Suprapubic skin (tissue), 4 donors: ENCODE results near the gene SOX11. TPM values are rescaled to one million over a fixed set of nuclear protein-coding genes. Genes with fewer than 3 reads are reported as not detected.

Experiments
- DNase-seq, 2 donors: peaks; one replicate each; pipeline ENCODE4 v3.0.0-alpha.2; 2019; ENCODE audit warnings: low spot score in 2 of 2
- H3K27ac ChIP-seq: fragments of 200-600 bp; sonication (generic); one replicate; pipeline ENCODE4 v1.5.1; 2019
- H3K27me3 ChIP-seq: fragments of 200-600 bp; sonication (generic); one replicate; pipeline ENCODE4 v1.5.1; 2019
- H3K36me3 ChIP-seq: fragments of 200-600 bp; sonication (generic); one replicate; pipeline ENCODE4 v1.5.1; 2019
- H3K4me1 ChIP-seq: fragments of 200-600 bp; sonication (generic); one replicate; pipeline ENCODE4 v1.5.1; 2019
- H3K4me3 ChIP-seq: fragments of 200-600 bp; sonication (generic); one replicate; pipeline ENCODE4 v1.5.1; 2019; ENCODE audit warnings: mild to moderate bottlenecking
- H3K9me3 ChIP-seq: fragments of 200-600 bp; sonication (generic); one replicate; pipeline ENCODE4 v1.5.1; 2019
- EP300 ChIP-seq: sonication (generic); formaldehyde crosslinking; IDR thresholded peaks from one replicate; pipeline ENCODE4 v1.6.1; 2017; ENCODE audit warnings: antibody characterized with exemption
- POLR2A ChIP-seq, 2 donors: fragments of 450-650 bp; IDR thresholded peaks; one replicate each; pipeline ENCODE4 v1.6.1; 2017; ENCODE audit warnings: antibody characterized with exemption in 2 of 2, mild to moderate bottlenecking in 2 of 2, moderate library complexity in 2 of 2
- POLR2AphosphoS5 ChIP-seq, 3 donors: sonication (generic); formaldehyde crosslinking; IDR thresholded peaks; one replicate each; pipeline ENCODE4 v1.6.1; 2017; ENCODE audit warnings: antibody characterized with exemption in 3 of 3
- WGBS: methylation state at CpG from one replicate; pipeline ENCODE4 v1.1.5; 2018; 5-methylcytosine and 5-hydroxymethylcytosine counted together
- total RNA-seq, 4 donors: library from RNA; depleted of rRNA; stranded (reverse); fragments of >200 nt; gene quantifications; one replicate each; pipeline ENCODE4 v1.1.0, GENCODE V29; 2016
- TF ChIP-seq, protein P1 (sequence below), 2 donors: fragments of 200-600 bp in 1 of 2; fragments of 450-650 bp in 1 of 2; sonication (generic) in 1 of 2; IDR thresholded peaks; one replicate each; pipeline ENCODE4 v1.5.1; 2016 to 2019; ENCODE audit warnings: antibody characterized with exemption in 2 of 2, mild to moderate bottlenecking in 1 of 2, moderate library complexity in 1 of 2

The SOX11 gene
- total RNA-seq, 4 donors from 2014 or later, result 0.05 TPM; not detected in 3

DNA sequence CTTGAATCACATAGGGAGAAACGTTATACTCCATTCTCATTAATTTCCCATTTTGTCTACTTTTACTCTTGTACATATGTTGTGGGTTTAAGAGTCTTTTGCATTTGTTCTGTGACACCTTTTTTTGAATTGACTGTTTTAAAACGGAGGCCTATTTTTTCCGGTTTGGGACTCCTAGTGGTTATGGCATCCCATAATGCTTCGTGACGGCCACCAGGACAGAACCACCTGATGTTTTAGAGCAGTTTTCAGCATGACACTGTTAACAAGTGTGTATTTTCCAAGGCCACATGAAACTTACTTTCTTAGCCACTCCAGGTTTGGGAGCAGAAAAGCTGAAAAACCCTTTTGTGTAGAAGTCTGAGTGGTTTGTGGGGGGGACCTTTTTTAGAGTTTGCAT is 8.4 kb downstream of the SOX11 start:
- WGBS, result 93% methylated on average over 5 of the region's 5 CpGs
- Histone ChIP-seq H3K27me3 (peaks cover 44% of the 10 kb centered on the region), H3K36me3 (no peaks in the 10 kb centered on the region)

DNA sequence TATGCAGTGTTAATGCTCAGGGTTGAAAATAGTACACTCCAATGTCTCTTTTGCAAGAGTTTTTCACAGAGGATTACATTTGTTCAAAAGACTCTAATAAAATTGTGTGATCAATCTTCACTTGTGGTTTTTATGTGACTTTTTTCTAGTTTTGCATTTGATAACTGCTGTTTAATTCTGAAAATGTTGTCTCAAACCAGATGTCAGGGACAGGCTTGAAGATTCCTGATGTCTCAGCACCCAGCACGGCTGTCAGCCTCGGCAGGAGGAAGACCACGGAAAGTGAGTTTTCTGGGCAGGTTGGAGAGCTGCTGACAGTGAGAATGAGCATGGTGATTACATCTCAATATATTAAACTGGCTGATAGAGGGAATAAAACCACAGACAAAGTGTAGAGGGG is 9.1 kb downstream of the SOX11 start:
- 78% methylated on average over 3 of the region's 3 CpGs for WGBS
- TF ChIP-seq, protein P1, sequence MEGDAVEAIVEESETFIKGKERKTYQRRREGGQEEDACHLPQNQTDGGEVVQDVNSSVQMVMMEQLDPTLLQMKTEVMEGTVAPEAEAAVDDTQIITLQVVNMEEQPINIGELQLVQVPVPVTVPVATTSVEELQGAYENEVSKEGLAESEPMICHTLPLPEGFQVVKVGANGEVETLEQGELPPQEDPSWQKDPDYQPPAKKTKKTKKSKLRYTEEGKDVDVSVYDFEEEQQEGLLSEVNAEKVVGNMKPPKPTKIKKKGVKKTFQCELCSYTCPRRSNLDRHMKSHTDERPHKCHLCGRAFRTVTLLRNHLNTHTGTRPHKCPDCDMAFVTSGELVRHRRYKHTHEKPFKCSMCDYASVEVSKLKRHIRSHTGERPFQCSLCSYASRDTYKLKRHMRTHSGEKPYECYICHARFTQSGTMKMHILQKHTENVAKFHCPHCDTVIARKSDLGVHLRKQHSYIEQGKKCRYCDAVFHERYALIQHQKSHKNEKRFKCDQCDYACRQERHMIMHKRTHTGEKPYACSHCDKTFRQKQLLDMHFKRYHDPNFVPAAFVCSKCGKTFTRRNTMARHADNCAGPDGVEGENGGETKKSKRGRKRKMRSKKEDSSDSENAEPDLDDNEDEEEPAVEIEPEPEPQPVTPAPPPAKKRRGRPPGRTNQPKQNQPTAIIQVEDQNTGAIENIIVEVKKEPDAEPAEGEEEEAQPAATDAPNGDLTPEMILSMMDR (IDR thresholded peaks at IDR 0.05), result no peak
- no peak for TF ChIP-seq POLR2A (IDR thresholded peaks at IDR 0.05)
- no peak for TF ChIP-seq EP300
- no peak for TF ChIP-seq POLR2AphosphoS5 (IDR thresholded peaks at IDR 0.05)
- Histone ChIP-seq H3K4me1 (peaks cover 10% of the 10 kb centered on the region), H3K27me3 (peaks cover 37% of the 10 kb centered on the region), H3K36me3 (no peaks in the 10 kb centered on the region), H3K9me3 (no peaks in the 10 kb centered on the region), H3K4me3 (no peak overlapping the region), H3K27ac (no peak overlapping the region)
- no peak for DNase-seq

More for the DNA sequence above, 8.4 kb downstream of the SOX11 start:
- H3K4me1 ChIP-seq, result peaks cover 16% of the 10 kb centered on the region
- no peak overlapping the region for H3K27ac ChIP-seq
- no peak for TF ChIP-seq POLR2AphosphoS5 (IDR thresholded peaks at IDR 0.05)
- TF ChIP-seq EP300, result no peak
- TF ChIP-seq POLR2A (IDR thresholded peaks at IDR 0.05), result no peak
- TF ChIP-seq, protein P1 (IDR thresholded peaks at IDR 0.05), result no peak
- no peak for DNase-seq
- H3K9me3 ChIP-seq, result no peaks in the 10 kb centered on the region
- no peak overlapping the region for H3K4me3 ChIP-seq

DNA sequence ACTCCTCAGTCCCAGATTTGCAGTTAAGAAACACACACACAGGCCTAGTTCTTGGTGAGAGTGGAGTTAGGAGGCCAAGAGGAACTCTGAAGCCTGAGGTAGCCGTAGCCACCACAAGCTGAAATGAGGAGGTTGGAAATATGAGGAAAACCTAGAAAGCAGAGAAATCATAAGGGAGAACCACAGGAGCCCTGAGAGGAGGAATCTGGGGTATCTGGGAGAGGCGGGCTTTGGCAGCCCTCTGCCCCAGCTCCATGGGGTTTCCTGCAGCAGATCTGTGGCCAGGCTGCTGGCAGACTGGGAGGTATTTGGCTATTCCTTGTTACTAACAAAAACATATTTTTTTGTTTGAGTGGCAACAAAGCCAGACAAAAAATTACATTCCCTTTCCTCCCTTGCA is 11.0 kb downstream of the SOX11 start:
- TF ChIP-seq, protein P1 (IDR thresholded peaks at IDR 0.05), result no peak
- TF ChIP-seq POLR2A (IDR thresholded peaks at IDR 0.05) (no peak), POLR2AphosphoS5 (IDR thresholded peaks at IDR 0.05) (no peak), EP300 (no peak)
- Histone ChIP-seq H3K4me3 (no peak overlapping the region), H3K27me3 (peaks cover 21% of the 10 kb centered on the region), H3K27ac (no peak overlapping the region), H3K9me3 (no peaks in the 10 kb centered on the region), H3K4me1 (no peaks in the 10 kb centered on the region), H3K36me3 (no peaks in the 10 kb centered on the region)
- no peak for DNase-seq
- WGBS, result 96% methylated on average over 2 of the region's 2 CpGs

DNA sequence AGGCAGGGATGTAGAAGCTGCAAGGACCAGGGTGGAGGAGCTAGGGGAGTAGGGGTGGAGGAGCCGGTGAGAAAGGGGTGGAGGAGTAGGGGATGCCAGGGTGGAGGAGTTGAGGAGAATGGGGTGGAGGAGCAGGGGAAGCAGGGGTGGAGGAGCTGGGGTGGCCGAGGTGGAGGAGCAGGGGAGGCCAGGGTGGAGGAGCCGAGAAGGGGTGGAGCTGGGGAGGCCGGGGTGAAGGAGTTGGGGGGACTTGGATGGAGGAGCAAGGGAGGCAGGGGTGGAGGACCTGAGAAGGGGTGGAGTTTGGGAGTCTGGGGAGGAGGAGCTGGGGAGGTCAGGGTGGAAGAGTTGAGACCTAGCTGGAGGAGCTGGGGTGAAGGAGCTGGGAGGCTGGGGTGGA is 13.3 kb downstream of the SOX11 start:
- Histone ChIP-seq H3K27me3 (peaks cover 14% of the 10 kb centered on the region), H3K4me3 (no peak overlapping the region), H3K36me3 (no peaks in the 10 kb centered on the region), H3K4me1 (no peaks in the 10 kb centered on the region), H3K9me3 (no peaks in the 10 kb centered on the region), H3K27ac (no peak overlapping the region)
- 91% methylated on average over 4 of the region's 4 CpGs for WGBS
- no peak for DNase-seq
- TF ChIP-seq EP300 (no peak), POLR2AphosphoS5 (IDR thresholded peaks at IDR 0.05) (no peak), POLR2A (IDR thresholded peaks at IDR 0.05) (no peak)
- TF ChIP-seq, protein P1 (IDR thresholded peaks at IDR 0.05), result no peak

DNA sequence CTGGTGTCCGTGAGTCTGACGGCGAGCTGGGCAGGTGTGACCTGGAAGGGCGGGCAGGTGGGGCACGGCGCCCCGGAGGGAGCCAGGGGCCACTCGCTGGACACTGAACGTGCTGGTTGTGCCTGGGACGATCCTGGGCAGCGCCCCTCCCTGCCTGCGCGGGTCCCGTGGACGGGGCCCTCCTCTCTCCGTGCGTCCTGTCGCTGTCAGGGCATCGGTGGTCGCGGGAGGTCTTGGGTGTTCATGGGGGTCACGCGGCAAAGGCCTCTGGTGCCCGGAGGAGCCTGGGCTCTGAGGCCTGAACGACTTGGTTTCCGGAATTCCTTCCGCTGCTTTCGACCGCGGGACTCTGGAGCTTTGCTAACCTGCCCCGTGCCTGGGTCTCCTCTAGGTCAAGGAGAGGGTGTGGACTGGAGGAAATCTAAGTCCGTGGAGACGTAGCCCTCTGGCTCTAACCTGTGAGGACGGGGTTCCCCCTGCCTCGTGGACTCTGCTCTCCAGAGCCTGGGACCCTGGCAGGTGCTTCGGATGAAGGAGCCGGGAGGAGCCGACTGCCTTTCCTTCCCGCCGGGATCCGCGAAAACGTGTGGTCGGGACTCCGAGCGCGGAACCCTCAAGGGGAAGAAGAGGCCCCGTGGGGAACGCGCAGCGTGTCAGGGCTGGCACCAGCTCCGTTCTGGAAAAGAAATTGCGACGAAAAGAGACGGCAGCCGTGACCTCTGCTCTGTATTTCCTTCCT is 14.7 kb downstream of the SOX11 start:
- 89% methylated on average over 41 of the region's 56 CpGs for WGBS
- Histone ChIP-seq H3K36me3 (no peaks in the 10 kb centered on the region), H3K27ac (no peak overlapping the region), H3K27me3 (peaks cover 6% of the 10 kb centered on the region), H3K4me1 (no peaks in the 10 kb centered on the region), H3K9me3 (no peaks in the 10 kb centered on the region), H3K4me3 (no peak overlapping the region)
- no peak for DNase-seq
- TF ChIP-seq POLR2AphosphoS5 (IDR thresholded peaks at IDR 0.05) (no peak), POLR2A (IDR thresholded peaks at IDR 0.05) (no peak), EP300 (no peak)
- TF ChIP-seq, protein P1 (IDR thresholded peaks at IDR 0.05), result no peak
